Measurements from ENCODE around the gene SPOPL. TPM values are rescaled to one million over a fixed set of nuclear protein-coding genes. Genes with fewer than 3 reads are reported as not detected.
"Not testable (repeated sequence)": the region's sequence is repeated elsewhere in the genome, so short reads cannot be mapped to it uniquely, and the experiment has no call there.

Gene SPOPL
- total RNA-seq, 3 donors from 2014 or later (not counting 1 experiment from before 2014, with no cell fraction given) = 32.2 to 35.9 (median 33.8) TPM

DNA sequence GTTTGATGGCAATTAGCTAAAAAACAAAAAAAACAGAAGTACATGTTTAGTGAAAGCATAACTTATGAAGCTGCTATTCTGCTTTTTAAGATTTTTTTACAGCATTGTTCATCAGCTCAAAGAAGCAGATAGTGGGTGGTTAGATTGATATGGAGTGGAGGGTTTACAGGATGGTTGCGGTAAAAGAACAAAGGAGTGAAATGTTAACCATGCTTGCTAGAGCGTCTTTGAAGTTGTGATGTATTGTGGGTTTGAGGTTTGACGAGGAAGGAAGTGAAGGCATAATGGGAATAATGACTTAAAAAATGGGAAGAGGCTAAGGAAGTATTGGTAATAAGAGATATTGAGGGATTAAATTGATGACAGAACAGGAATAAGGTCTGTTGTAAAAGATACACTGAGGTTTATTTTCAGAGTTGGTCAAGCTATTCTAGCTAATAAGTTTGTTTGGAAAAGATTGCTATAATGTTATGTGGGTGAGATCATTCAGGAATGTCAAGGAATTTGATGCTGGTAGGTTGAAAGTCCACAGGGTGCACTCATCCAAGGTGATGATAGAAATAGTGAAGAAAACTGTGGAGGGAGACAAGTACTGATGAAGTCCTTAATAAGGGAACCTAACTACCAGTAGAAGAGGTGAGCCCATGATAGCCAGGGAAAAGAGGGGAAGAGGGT lies 14.6 kb downstream of the SPOPL start:
- no peaks in the 10 kb centered on the region for H3K27me3 Mint-ChIP-seq (ENCODE audit: low read depth in 2 of 2)
- H3K36me3 ChIP-seq (ENCODE audit: control insufficient read depth, insufficient read depth, low read length) = no peaks in the 10 kb centered on the region
- peak in 2 of 3 donors; percentile 43 to 70 for ATAC-seq
- peak in 1 of 2 donors; percentile 39 for DNase-seq
- no peak overlapping the region for H3K4me3 ChIP-seq (ENCODE audit: low read length)
- no peak overlapping the region for H3K27ac ChIP-seq (ENCODE audit: low read length)
- peaks cover 5% of the 10 kb centered on the region for H3K36me3 Mint-ChIP-seq
- no peaks in the 10 kb centered on the region for H3K9me3 Mint-ChIP-seq
- H3K4me3 Mint-ChIP-seq = peak overlapping the region; percentile 25
- intact Hi-C loops (cut with micrococcal nuclease) = no loop called here
- peak overlapping the region in 1 of 2 donors; percentile 12 for H3K27ac Mint-ChIP-seq
- peaks cover 3% of the 10 kb centered on the region for H3K4me1 ChIP-seq (ENCODE audit: control insufficient read depth, insufficient read depth, low read length)
- H3K9me3 ChIP-seq (ENCODE audit: control insufficient read depth, insufficient read depth, low read length) = no peaks in the 10 kb centered on the region
- WGBS (ENCODE audit: insufficient coverage) = 8% methylated on average over 3 of the region's 3 CpGs
- H3K4me1 Mint-ChIP-seq = peaks cover 56 to 68% of the 10 kb centered on the region in 2 donors
- H3K27me3 ChIP-seq (ENCODE audit: control insufficient read depth, insufficient read depth, low read length) = no peaks in the 10 kb centered on the region
- TF ChIP-seq, protein P1, sequence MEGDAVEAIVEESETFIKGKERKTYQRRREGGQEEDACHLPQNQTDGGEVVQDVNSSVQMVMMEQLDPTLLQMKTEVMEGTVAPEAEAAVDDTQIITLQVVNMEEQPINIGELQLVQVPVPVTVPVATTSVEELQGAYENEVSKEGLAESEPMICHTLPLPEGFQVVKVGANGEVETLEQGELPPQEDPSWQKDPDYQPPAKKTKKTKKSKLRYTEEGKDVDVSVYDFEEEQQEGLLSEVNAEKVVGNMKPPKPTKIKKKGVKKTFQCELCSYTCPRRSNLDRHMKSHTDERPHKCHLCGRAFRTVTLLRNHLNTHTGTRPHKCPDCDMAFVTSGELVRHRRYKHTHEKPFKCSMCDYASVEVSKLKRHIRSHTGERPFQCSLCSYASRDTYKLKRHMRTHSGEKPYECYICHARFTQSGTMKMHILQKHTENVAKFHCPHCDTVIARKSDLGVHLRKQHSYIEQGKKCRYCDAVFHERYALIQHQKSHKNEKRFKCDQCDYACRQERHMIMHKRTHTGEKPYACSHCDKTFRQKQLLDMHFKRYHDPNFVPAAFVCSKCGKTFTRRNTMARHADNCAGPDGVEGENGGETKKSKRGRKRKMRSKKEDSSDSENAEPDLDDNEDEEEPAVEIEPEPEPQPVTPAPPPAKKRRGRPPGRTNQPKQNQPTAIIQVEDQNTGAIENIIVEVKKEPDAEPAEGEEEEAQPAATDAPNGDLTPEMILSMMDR (IDR thresholded peaks at IDR 0.05) = no peak

DNA sequence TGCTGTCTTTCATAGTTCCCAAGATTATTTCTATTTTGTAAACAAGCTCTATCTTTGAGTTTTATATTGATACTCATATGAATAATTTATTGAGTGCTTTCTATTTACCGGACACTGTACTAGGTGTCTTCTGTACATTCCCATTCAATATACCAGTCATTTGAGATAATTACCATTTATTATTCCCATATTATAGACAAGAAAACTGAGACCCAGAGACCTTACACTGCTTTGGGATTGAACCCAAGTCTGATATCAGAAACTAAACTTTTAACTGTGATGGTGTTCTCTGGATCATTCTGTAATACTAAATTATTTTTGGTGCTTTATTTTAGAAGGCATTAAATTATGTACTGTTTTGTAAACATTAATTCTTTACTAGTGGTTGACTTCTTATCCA lies 17.3 kb downstream of the SPOPL start:
- WGBS (ENCODE audit: insufficient coverage) = no CpG with 5 or more reads among the region's 1 CpG

DNA sequence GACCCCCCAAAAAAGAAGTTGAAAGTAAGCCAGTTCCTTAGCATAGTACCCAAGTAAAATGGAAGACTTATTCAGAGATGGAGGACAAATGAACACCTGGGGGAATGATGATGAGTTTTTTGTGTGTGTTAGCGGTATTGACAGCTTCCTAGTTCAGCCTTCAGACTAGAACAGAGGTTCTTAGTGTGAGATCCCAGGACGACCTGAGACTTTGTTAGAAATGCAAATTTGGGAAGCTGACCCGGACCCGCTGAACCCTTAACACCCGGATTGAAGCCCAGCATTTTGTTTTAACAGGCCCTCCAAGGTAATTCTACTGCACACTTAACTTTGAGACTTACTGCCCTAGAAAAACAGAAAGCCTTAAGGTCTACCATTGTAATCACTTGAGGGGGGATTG lies 20.3 kb downstream of the SPOPL start:
- ATAC-seq = no peak
- Histone ChIP-seq H3K4me1 (ENCODE audit: control insufficient read depth, insufficient read depth, low read length) (peaks cover 8% of the 10 kb centered on the region), H3K27ac (ENCODE audit: low read length) (no peak overlapping the region), H3K36me3 (ENCODE audit: control insufficient read depth, insufficient read depth, low read length) (no peaks in the 10 kb centered on the region), H3K4me3 (ENCODE audit: low read length) (no peak overlapping the region), H3K27me3 (ENCODE audit: control insufficient read depth, insufficient read depth, low read length) (no peaks in the 10 kb centered on the region), H3K9me3 (ENCODE audit: control insufficient read depth, insufficient read depth, low read length) (peaks cover 10% of the 10 kb centered on the region)
- TF ChIP-seq, protein P1 (IDR thresholded peaks at IDR 0.05) = no peak
- Mint-ChIP-seq H3K27me3 (ENCODE audit: low read depth in 2 of 2) (no peaks in the 10 kb centered on the region), H3K27ac (peak overlapping the region in 1 of 2 donors; percentile 31), H3K9me3 (no peaks in the 10 kb centered on the region), H3K4me3 (no peak overlapping the region), H3K36me3 (peaks cover 10% of the 10 kb centered on the region), H3K4me1 (peaks cover 70 to 76% of the 10 kb centered on the region in 2 donors)
- DNase-seq = no peak
- 92% methylated on average over 5 of the region's 5 CpGs for WGBS (ENCODE audit: insufficient coverage)
- intact Hi-C loops (cut with micrococcal nuclease) = no loop called here

More for the DNA sequence above, 17.3 kb downstream of the SPOPL start:
- no peak for DNase-seq
- no peak for ATAC-seq
- TF ChIP-seq, protein P1 (IDR thresholded peaks at IDR 0.05) = no peak
- no peaks in the 10 kb centered on the region for H3K9me3 Mint-ChIP-seq
- H3K27ac Mint-ChIP-seq = no peak overlapping the region
- no peak overlapping the region for H3K4me3 Mint-ChIP-seq
- H3K27me3 ChIP-seq (ENCODE audit: control insufficient read depth, insufficient read depth, low read length) = no peaks in the 10 kb centered on the region
- no peaks in the 10 kb centered on the region for H3K36me3 Mint-ChIP-seq
- H3K27ac ChIP-seq (ENCODE audit: low read length) = no peak overlapping the region
- no peaks in the 10 kb centered on the region for H3K9me3 ChIP-seq (ENCODE audit: control insufficient read depth, insufficient read depth, low read length)
- H3K4me1 Mint-ChIP-seq = peaks cover 74 to 86% of the 10 kb centered on the region in 2 donors
- intact Hi-C loops (cut with micrococcal nuclease) = no loop called here
- H3K27me3 Mint-ChIP-seq (ENCODE audit: low read depth in 2 of 2) = no peaks in the 10 kb centered on the region
- H3K4me3 ChIP-seq (ENCODE audit: low read length) = no peak overlapping the region
- peaks cover 7% of the 10 kb centered on the region for H3K4me1 ChIP-seq (ENCODE audit: control insufficient read depth, insufficient read depth, low read length)
- H3K36me3 ChIP-seq (ENCODE audit: control insufficient read depth, insufficient read depth, low read length) = no peaks in the 10 kb centered on the region

GRCh38 chr2:138522556-138522955 lies 21.0 kb downstream of the SPOPL start:
- 80% methylated on average over 2 of the region's 3 CpGs for WGBS (ENCODE audit: insufficient coverage)
- Histone ChIP-seq H3K27me3 (ENCODE audit: control insufficient read depth, insufficient read depth, low read length) (no peaks in the 10 kb centered on the region), H3K36me3 (ENCODE audit: control insufficient read depth, insufficient read depth, low read length) (no peaks in the 10 kb centered on the region), H3K4me1 (ENCODE audit: control insufficient read depth, insufficient read depth, low read length) (peaks cover 8% of the 10 kb centered on the region), H3K9me3 (ENCODE audit: control insufficient read depth, insufficient read depth, low read length) (peaks cover 10% of the 10 kb centered on the region), H3K4me3 (ENCODE audit: low read length) (no peak overlapping the region), H3K27ac (ENCODE audit: low read length) (no peak overlapping the region)
- H3K27ac Mint-ChIP-seq = peak overlapping the region in 1 of 2 donors; percentile 67
- H3K9me3 Mint-ChIP-seq = no peaks in the 10 kb centered on the region
- H3K4me3 Mint-ChIP-seq = no peak overlapping the region
- H3K4me1 Mint-ChIP-seq = peaks cover 71 to 77% of the 10 kb centered on the region in 2 donors
- ATAC-seq (no peak), DNase-seq (no peak)
- intact Hi-C loops (cut with micrococcal nuclease) = no loop called here
- H3K27me3 Mint-ChIP-seq (ENCODE audit: low read depth in 2 of 2) = no peaks in the 10 kb centered on the region
- peaks cover 10% of the 10 kb centered on the region for H3K36me3 Mint-ChIP-seq
- TF ChIP-seq, protein P1 (IDR thresholded peaks at IDR 0.05) = no peak

GRCh38 chr2:138523018-138523672 lies 21.6 kb downstream of the SPOPL start:
- H3K4me3 ChIP-seq (ENCODE audit: low read length); H3K27me3 Mint-ChIP-seq (ENCODE audit: low read depth in 2 of 2); H3K36me3 ChIP-seq (ENCODE audit: control insufficient read depth, insufficient read depth, low read length); intact Hi-C loops (cut with micrococcal nuclease); H3K4me1 ChIP-seq (ENCODE audit: control insufficient read depth, insufficient read depth, low read length); DNase-seq; H3K27ac ChIP-seq (ENCODE audit: low read length); H3K27me3 ChIP-seq (ENCODE audit: control insufficient read depth, insufficient read depth, low read length); H3K9me3 Mint-ChIP-seq: not testable (repeated sequence)
- Mint-ChIP-seq H3K4me3 (peak overlapping the region; percentile 35), H3K27ac (peak overlapping the region; percentile 54 to 67), H3K4me1 (peaks cover 77 to 80% of the 10 kb centered on the region in 2 donors), H3K36me3 (peaks cover 10% of the 10 kb centered on the region)
- H3K9me3 ChIP-seq (ENCODE audit: control insufficient read depth, insufficient read depth, low read length) = peaks cover 10% of the 10 kb centered on the region
- 77% methylated on average over 6 of the region's 7 CpGs for WGBS (ENCODE audit: insufficient coverage)
- ATAC-seq = peak in 1 of 3 donors; percentile 43
